Mucosa of descending colon (tissue), 3 donors: Measurements from ENCODE around the gene UBE2F. TPM values are rescaled to one million over a fixed set of nuclear protein-coding genes. Genes with fewer than 3 reads are reported as not detected.

Experiments used
- ATAC-seq: fragments of 200-7000 bp; cut with Tn5 transposase; one replicate; pipeline ENCODE4 v1.9.1; 2020; ENCODE audit warnings: mild to moderate bottlenecking, moderate library complexity
- DNase-seq, 3 donors: peaks; one replicate each; pipeline ENCODE4 v3.0.0-alpha.2; 2020
- H3K36me3 ChIP-seq: fragments of 200-600 bp; one replicate; pipeline ENCODE4 v1.8.0; 2021; ENCODE audit warnings: low read depth, mild to moderate bottlenecking
- H3K4me1 ChIP-seq: fragments of 200-600 bp; one replicate; pipeline ENCODE4 v1.8.0; 2021; ENCODE audit warnings: low read depth, mild to moderate bottlenecking
- H3K4me3 ChIP-seq: fragments of 200-600 bp; one replicate; pipeline ENCODE4 v1.8.0; 2021; ENCODE audit warnings: mild to moderate bottlenecking
- H3K9me3 ChIP-seq: fragments of 200-600 bp; one replicate; pipeline ENCODE4 v1.8.0; 2021; ENCODE audit warnings: mild to moderate bottlenecking
- intact Hi-C, 2 donors: fragments of 100-400 bp; cut with DNase I in 1 of 2; cut with micrococcal nuclease in 1 of 2; formaldehyde crosslinking; loops; one replicate each; pipeline versions ENCODE4 v1.11.0 to v1.11.1; 2022; cut with DNase I, micrococcal nuclease
- total RNA-seq, 3 donors: library from RNA; stranded (reverse); fragmentation: NEBNext Ultra II Directional in 2 of 3; extraction: Animal tissue kit (Norgen Biotek cat#: 25700) in 2 of 3; gene quantifications; one replicate each; pipeline versions ENCODE4 v1.2.1 to v1.2.4, GENCODE V29; 2021 to 2023
- TF ChIP-seq, protein P1 (sequence below): fragments of 200-600 bp; IDR thresholded peaks from one replicate; pipeline ENCODE4 v1.8.0; 2022; ENCODE audit warnings: antibody characterized with exemption, mild to moderate bottlenecking
- donor health status: DM: no; HTN: no; CAD: no; lungs with moderate emphysema.
- donor health status: DM: no; HTN: no; CAD: no.
- donor health status: DM: no; HTN: yes; CAD: no.

The UBE2F gene
- total RNA-seq, 3 donors from 2014 or later, result 36.0 to 47.7 (median 40.4) TPM

DNA sequence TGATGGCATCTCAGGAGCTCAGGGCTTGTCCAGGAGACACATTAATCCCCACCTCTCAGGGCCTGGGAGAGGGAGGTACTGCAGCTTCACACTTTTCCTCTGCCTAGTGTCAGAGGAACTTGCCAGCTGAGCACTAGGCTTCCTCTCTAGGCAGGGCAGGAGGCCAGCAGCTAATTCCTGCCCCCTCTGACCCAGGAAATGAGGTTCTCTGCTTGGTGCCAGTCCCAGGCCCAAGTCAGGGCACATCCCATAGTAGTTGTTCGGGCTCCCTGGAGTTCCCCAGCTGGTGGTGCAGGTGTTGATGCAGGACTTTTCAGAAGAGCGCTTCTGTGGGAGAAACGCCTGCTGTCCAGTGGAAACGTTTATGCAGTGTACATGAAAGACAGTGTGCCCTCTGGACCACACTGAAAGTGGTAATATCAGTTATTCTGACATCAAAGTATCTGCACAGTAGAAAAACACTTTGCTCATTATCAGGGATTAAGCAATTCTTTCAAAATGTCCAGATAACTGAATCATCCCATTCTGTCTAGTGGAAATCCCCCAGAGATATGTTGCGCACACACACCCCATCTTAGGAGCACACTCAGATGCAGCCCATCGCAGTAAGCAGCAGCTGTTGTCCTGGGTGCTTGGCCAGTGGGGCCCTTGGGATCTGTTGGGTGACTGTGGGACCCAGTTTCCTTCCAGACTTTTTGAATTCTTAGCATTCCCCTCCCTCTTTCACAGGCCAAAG is 76.2 kb downstream of the UBE2F start:
- intact Hi-C loops, result no loop called here
- TF ChIP-seq, protein P1, sequence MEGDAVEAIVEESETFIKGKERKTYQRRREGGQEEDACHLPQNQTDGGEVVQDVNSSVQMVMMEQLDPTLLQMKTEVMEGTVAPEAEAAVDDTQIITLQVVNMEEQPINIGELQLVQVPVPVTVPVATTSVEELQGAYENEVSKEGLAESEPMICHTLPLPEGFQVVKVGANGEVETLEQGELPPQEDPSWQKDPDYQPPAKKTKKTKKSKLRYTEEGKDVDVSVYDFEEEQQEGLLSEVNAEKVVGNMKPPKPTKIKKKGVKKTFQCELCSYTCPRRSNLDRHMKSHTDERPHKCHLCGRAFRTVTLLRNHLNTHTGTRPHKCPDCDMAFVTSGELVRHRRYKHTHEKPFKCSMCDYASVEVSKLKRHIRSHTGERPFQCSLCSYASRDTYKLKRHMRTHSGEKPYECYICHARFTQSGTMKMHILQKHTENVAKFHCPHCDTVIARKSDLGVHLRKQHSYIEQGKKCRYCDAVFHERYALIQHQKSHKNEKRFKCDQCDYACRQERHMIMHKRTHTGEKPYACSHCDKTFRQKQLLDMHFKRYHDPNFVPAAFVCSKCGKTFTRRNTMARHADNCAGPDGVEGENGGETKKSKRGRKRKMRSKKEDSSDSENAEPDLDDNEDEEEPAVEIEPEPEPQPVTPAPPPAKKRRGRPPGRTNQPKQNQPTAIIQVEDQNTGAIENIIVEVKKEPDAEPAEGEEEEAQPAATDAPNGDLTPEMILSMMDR, result no peak
- Histone ChIP-seq H3K4me3 (no peak overlapping the region), H3K4me1 (no peaks in the 10 kb centered on the region), H3K36me3 (no peaks in the 10 kb centered on the region), H3K9me3 (no peaks in the 10 kb centered on the region)
- no peak for ATAC-seq
- DNase-seq, result no peak

DNA sequence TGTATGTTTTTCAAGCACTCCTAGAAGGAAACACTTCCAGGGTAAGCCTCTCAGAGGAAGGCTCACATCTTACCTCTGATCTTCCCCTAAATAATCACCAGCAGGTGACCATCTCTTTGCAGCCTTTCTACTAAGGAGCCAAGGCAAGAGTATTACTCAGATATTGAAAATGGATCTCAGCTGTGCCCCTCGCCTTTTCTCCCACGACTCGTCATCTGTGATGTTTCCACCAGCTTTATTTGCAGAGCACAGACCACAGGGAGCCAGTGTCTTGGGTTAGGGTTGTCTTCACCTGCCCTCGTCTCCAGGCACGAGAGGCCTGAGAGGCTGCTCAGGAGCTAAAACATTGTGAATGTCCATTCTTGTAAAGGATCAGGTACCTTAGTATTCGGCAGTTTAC is 77.0 kb downstream of the UBE2F start:
- intact Hi-C loops, result no loop called here
- H3K36me3 ChIP-seq, result no peaks in the 10 kb centered on the region
- no peaks in the 10 kb centered on the region for H3K4me1 ChIP-seq
- ATAC-seq (no peak), DNase-seq (no peak)
- H3K4me3 ChIP-seq, result no peak overlapping the region
- no peaks in the 10 kb centered on the region for H3K9me3 ChIP-seq
- TF ChIP-seq, protein P1, result no peak

DNA sequence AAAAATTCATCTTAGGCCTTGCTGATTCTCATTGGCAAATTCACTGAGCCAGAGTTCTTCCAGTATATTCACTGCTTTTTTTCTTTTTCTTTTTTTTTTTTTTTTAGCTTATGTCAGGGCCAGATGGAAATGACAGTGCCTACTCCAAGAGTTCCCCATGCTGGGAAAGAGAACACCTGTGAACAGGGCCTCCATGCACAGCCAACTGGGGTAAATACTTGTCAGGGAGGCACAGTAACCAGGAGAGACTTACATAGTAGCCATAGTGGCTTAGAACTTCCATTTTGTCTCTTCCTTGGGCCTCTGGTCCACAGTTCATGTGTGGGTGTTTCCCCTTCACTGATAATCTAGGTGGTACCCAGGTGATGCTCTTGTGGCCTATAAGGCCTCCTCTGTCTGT is 78.8 kb downstream of the UBE2F start:
- Histone ChIP-seq H3K9me3 (no peaks in the 10 kb centered on the region), H3K4me3 (no peak overlapping the region), H3K4me1 (no peaks in the 10 kb centered on the region), H3K36me3 (no peaks in the 10 kb centered on the region)
- intact Hi-C loops, result no loop called here
- TF ChIP-seq, protein P1, result no peak
- DNase-seq (no peak), ATAC-seq (no peak)

DNA sequence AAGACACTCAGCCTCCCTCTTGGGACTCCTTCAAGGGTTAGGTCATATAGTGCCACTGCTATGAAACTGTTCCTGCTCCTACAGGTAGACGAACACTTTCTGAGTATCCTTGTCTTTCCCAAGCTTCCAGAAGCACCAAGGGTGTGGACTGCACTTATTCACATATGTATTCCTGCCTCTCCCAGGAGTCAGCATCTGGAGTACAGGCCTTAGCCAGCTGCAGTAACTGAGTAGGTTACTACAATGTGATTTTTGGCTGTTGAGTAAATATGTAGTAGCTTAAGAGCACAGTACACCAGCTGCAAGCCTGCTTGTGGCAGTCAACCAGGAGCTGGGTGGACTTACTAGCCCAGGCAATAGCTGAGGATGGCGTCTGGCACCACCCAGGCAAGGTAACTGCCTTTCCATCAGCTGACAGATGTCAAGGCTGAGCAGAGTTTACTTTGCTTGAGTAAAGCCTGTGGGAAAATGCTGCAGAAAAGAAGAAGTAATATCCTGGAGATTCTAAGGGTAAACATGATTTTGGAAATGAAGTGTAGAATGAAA is 80.0 kb downstream of the UBE2F start:
- no peaks in the 10 kb centered on the region for H3K4me1 ChIP-seq
- H3K9me3 ChIP-seq, result no peaks in the 10 kb centered on the region
- no peak overlapping the region for H3K4me3 ChIP-seq
- intact Hi-C loops, result no loop called here
- TF ChIP-seq, protein P1, result no peak
- peak in 1 of 3 donors; percentile 30 for DNase-seq
- peak; percentile 62 for ATAC-seq
- no peaks in the 10 kb centered on the region for H3K36me3 ChIP-seq

DNA sequence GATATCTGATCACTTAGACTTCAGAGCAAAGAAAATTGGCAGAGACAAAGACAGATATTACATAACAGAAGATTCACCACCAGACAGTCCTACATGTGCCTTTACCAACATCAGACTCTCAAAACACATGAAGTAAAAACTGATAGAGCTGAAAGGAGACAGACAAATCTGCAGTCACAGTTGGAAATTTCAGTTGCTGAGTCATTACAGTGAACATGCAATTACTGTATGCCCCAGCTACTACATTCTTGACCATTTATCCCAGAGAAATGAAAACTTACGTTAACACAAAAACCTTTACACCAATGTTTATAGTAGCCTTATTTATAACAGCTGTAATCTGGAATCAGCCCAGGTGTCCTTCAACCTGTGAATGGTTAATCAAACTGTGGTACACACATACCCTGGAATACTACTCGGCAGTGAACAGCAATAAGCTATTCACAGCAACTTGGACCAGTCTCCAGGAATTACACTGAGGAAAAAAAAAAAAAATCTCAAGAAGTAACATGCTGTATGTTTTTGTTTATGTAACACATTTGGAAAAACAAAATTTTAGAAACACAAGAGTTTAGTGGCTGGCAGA is 86.5 kb downstream of the UBE2F start:
- H3K4me1 ChIP-seq, result no peaks in the 10 kb centered on the region
- no peak for DNase-seq
- no peak for ATAC-seq
- no peak overlapping the region for H3K4me3 ChIP-seq
- H3K9me3 ChIP-seq, result no peaks in the 10 kb centered on the region
- intact Hi-C loops, result no loop called here
- no peaks in the 10 kb centered on the region for H3K36me3 ChIP-seq
- TF ChIP-seq, protein P1, result no peak
